ENCODE data around the gene DSCAML1. TPM values are rescaled to one million over a fixed set of nuclear protein-coding genes. Genes with fewer than 3 reads are reported as not detected.

The DSCAML1 gene
- total and polyA plus RNA-seq, 9 of the 15 experiments (the other 6 are each of a cell fraction or from before 2014, with no cell fraction given), result not detected

DNA sequence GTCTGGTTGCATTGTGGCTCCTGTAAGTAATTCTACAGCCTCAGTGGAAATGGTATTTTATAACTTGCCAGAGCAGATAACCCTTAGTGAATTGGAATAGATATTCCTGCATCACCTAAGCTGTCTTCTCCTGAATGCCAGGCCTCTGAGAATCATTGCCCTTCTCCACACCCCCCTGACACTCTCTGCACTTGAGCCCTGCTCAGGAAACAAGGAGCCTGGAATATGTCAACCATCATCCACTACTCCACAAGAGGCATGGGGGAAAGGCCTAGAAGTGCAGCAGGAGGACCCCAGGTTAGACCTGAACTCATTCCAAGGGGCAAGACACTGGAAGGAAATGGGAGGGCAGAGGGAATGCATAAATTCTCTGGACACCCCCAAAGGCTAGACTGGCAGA, 72.4 kb downstream of the DSCAML1 start:
- no TSS peak for BruUV-seq (replicated peaks)
- POLR2A ChIA-PET, result no interaction called here
- ATAC-seq, result no peak
- Histone ChIP-seq H3K4me3 (no peak overlapping the region), H3K36me3 (ENCODE audit: control insufficient read depth, insufficient read depth, low read length) (no peaks in the 10 kb centered on the region), H3K4me1 (replicated peaks in 1 of 2; ENCODE audit: control insufficient read depth in 2 of 2, insufficient read depth in 2 of 2, low read length in 2 of 2) (no peaks in the 10 kb centered on the region), H3K9me3 (replicated peaks; ENCODE audit: control insufficient read depth, insufficient read depth, low read depth, low read length) (no peaks in the 10 kb centered on the region), H3K79me2 (ENCODE audit: control insufficient read depth, insufficient read depth, low read length) (no peaks in the 10 kb centered on the region), H4K20me1 (replicated peaks; ENCODE audit: control insufficient read depth, insufficient read depth, low read length) (peaks cover 12% of the 10 kb centered on the region; the same call in 1 of the 2 replicates), H3K9ac (ENCODE audit: insufficient read depth in 1 of 2, low read depth in 2 of 2, low read length in 2 of 2) (no peak overlapping the region), H3K27me3 (ENCODE audit: control insufficient read depth in 2 of 2, insufficient read depth in 2 of 2, low read length in 2 of 2) (peaks cover 24 to 54% of the 10 kb centered on the region in 2 experiments; a peak in 4 of 5 replicates), H3K9me1 (ENCODE audit: control insufficient read depth, insufficient read depth, low read length) (no peaks in the 10 kb centered on the region), H3K4me2 (ENCODE audit: insufficient read depth, low read length) (no peak overlapping the region), H3K27ac (ENCODE audit: extremely low read depth, low read depth, low read length) (no peak overlapping the region), H2AFZ (ENCODE audit: low read depth, low read length) (no peak overlapping the region)
- CTCF ChIA-PET (ENCODE audit: low intra/inter-chr PET ratio), result no interaction called here
- DNase-seq (ENCODE audit: extremely low read depth in 1 of 4, low spot score in 3 of 4), result no peak
- in situ Hi-C loops (cut with MboI) (no loop called here), intact Hi-C loops (cut with micrococcal nuclease) (no loop called here)
- TF ChIP-seq PHF8 (IDR thresholded peaks at IDR 0.05; ENCODE audit: borderline replicate concordance, low read length) (no peak), ZNF146 (CRISPR knock-in tag; IDR thresholded peaks at IDR 0.05; ENCODE audit: unreplicated experiment) (no peak), CC2D1A (IDR thresholded peaks at IDR 0.05) (no peak), ZNF583 (CRISPR knock-in tag; IDR thresholded peaks at IDR 0.05) (no peak), COPS2 (conservative IDR thresholded peaks at IDR 0.05) (no peak), LARP7 (IDR thresholded peaks at IDR 0.05) (no peak), PHF21A (IDR thresholded peaks at IDR 0.05; ENCODE audit: borderline replicate concordance, low read depth) (no peak), EZH2 (IDR thresholded peaks at IDR 0.05; ENCODE audit: borderline replicate concordance, low read depth, low read length) (no peak)
- TF ChIP-seq, protein P1, sequence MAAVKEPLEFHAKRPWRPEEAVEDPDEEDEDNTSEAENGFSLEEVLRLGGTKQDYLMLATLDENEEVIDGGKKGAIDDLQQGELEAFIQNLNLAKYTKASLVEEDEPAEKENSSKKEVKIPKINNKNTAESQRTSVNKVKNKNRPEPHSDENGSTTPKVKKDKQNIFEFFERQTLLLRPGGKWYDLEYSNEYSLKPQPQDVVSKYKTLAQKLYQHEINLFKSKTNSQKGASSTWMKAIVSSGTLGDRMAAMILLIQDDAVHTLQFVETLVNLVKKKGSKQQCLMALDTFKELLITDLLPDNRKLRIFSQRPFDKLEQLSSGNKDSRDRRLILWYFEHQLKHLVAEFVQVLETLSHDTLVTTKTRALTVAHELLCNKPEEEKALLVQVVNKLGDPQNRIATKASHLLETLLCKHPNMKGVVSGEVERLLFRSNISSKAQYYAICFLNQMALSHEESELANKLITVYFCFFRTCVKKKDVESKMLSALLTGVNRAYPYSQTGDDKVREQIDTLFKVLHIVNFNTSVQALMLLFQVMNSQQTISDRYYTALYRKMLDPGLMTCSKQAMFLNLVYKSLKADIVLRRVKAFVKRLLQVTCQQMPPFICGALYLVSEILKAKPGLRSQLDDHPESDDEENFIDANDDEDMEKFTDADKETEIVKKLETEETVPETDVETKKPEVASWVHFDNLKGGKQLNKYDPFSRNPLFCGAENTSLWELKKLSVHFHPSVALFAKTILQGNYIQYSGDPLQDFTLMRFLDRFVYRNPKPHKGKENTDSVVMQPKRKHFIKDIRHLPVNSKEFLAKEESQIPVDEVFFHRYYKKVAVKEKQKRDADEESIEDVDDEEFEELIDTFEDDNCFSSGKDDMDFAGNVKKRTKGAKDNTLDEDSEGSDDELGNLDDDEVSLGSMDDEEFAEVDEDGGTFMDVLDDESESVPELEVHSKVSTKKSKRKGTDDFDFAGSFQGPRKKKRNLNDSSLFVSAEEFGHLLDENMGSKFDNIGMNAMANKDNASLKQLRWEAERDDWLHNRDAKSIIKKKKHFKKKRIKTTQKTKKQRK (IDR thresholded peaks at IDR 0.05; ENCODE audit: borderline replicate concordance, low read depth, low read length), result no peak
- TF ChIP-seq, protein P2, sequence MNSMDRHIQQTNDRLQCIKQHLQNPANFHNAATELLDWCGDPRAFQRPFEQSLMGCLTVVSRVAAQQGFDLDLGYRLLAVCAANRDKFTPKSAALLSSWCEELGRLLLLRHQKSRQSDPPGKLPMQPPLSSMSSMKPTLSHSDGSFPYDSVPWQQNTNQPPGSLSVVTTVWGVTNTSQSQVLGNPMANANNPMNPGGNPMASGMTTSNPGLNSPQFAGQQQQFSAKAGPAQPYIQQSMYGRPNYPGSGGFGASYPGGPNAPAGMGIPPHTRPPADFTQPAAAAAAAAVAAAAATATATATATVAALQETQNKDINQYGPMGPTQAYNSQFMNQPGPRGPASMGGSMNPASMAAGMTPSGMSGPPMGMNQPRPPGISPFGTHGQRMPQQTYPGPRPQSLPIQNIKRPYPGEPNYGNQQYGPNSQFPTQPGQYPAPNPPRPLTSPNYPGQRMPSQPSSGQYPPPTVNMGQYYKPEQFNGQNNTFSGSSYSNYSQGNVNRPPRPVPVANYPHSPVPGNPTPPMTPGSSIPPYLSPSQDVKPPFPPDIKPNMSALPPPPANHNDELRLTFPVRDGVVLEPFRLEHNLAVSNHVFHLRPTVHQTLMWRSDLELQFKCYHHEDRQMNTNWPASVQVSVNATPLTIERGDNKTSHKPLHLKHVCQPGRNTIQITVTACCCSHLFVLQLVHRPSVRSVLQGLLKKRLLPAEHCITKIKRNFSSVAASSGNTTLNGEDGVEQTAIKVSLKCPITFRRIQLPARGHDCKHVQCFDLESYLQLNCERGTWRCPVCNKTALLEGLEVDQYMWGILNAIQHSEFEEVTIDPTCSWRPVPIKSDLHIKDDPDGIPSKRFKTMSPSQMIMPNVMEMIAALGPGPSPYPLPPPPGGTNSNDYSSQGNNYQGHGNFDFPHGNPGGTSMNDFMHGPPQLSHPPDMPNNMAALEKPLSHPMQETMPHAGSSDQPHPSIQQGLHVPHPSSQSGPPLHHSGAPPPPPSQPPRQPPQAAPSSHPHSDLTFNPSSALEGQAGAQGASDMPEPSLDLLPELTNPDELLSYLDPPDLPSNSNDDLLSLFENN (IDR thresholded peaks at IDR 0.05; ENCODE audit: low read depth in 2 of 2, low read length in 2 of 2), result no peak
- TF ChIP-seq, protein P3, sequence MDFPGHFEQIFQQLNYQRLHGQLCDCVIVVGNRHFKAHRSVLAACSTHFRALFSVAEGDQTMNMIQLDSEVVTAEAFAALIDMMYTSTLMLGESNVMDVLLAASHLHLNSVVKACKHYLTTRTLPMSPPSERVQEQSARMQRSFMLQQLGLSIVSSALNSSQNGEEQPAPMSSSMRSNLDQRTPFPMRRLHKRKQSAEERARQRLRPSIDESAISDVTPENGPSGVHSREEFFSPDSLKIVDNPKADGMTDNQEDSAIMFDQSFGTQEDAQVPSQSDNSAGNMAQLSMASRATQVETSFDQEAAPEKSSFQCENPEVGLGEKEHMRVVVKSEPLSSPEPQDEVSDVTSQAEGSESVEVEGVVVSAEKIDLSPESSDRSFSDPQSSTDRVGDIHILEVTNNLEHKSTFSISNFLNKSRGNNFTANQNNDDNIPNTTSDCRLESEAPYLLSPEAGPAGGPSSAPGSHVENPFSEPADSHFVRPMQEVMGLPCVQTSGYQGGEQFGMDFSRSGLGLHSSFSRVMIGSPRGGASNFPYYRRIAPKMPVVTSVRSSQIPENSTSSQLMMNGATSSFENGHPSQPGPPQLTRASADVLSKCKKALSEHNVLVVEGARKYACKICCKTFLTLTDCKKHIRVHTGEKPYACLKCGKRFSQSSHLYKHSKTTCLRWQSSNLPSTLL (IDR thresholded peaks at IDR 0.05), result no peak
- FAIRE-seq, result no peak

Data from K562 (cell line).